SKM-1 treated with dmso at 0.1 percent for 144 hours (cell line): ENCODE results near the gene TRAPPC6A.

ENCODE experiments used
- DNase-seq: peaks from one replicate; lab custom pipeline; 2025; ENCODE audit not compliant: unreplicated experiment; lab: John Stamatoyannopoulos, UW

The TRAPPC6A gene

GRCh38 chr19:45163751-45164460 lies 14.1 kb downstream of the TRAPPC6A start:
- no peak for DNase-seq

GRCh38 chr19:45163156-45163555 lies 14.9 kb downstream of the TRAPPC6A start:
- no peak for DNase-seq

DNA sequence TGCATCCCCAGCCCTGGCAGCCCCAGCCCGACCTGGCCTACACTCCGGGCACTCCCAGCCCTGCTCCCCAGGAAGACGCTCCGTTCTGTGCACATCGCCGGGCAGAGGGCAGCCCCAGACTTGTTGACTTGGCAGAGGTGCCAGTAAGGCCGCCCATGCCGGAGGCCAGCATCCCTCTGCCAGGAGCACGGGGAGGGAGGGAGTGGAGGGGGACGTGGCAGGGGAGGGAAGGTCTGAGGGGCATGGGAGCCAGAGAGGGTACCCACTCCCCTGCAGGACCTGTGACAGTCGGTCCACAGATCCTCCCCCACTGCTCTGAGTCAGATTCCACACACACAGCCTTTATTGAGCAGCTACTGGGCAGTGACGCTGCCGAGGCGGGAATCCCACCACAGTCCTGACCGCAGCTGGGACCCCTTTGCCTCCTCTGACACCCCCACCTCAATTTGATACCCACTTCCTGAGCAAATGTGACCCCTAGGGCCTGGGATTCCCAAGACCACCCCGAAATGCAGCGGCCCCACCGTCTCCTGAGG lies 15.4 kb downstream of the TRAPPC6A start:
- peak; percentile 100 for DNase-seq

DNA sequence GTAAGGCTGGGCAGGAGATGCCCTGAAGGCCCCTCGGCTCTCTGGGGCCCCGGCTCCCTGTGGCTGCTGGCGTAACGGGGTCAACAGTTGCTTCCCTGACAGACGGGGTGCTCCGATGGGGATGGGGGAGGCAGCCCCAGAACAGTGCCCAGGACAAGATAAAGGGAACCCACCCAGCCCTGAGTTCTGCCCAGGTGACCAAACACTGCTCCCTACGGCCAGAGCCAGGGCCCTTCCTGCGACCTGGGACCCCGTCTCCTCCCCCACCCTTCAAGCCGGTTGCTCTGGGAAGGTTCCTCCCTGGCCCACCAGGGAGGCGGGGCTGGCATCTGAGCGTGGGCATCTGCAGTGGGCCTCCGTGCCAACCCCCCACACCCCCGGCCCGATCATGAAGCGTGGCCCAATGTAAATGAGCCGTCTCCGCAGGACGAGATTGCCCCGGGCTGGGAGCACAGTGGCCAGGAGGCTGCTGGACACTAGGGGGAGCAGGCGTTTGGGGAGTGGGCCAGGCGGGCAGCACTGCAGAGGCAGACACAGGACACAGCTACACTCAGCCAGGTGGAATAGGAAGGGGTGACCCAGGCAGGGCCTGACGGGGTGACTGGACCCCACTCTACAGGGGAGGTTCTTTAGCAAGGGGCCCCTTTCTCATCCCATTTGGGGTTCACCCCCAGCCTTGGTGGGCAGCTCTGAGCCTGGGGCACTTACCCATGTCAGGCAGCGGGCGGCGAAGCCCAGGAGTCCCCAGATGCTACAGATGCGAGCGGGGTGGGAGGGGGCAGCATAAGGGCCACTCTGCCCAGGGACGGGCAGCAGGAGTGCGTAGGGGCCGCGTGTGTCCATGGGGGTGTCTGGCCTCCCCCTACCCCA lies 16.1 kb downstream of the TRAPPC6A start:
- no peak for DNase-seq

GRCh38 chr19:45160870-45161737 lies 16.9 kb downstream of the TRAPPC6A start, which contains the start of gene NKPD1:
Gene NKPD1, minus strand, starts transcription at chr19:45160982. Its CDS starts 832 bp downstream, at chr19:45160150.
- no peak for DNase-seq

DNA sequence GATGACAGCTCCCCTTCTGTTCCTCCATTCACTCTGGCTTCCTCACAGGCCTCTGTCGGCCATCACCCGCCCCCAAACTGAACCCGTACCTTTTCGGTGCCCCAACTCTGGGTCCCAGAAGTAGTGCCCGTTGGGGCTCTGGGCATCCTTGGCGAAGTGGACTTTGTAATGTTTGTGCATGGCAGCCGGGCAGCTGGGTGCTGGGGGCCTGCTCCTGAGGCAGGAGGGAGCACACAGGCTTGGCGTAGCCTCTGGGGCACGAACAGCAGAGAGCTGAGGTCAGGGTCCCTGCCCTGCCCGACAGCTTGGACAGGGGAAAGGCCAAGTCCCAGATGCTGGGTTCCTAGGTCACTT lies 18.1 kb downstream of the TRAPPC6A start:
- no peak for DNase-seq

GRCh38 chr19:45159210-45159970 lies 18.6 kb downstream of the TRAPPC6A start:
- no peak for DNase-seq

- no peak for DNase-seq
Observed at GRCh38 chr19:45158503-45159209, 19.4 kb downstream of the TRAPPC6A start.

DNA sequence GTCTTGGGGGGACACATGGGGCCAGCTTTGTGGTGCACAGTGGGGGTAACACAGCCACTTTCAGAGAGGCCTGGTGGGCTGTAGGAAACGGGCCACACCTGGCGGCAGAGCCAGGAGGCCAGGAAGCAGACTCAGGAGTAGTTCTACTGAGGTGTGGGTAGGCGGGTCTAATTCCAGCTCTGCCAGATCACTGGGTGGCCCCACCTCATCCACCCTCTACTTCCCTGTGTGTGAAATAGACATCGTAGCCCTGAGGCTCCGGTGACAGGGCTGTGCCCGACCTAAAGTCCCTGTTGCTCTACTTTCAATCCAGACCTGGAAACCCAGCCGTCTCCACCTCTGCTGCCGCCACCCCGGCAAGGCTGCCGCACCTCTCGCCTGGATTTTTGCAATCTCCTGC lies 21.3 kb downstream of the TRAPPC6A start:
- DNase-seq = no peak

DNA sequence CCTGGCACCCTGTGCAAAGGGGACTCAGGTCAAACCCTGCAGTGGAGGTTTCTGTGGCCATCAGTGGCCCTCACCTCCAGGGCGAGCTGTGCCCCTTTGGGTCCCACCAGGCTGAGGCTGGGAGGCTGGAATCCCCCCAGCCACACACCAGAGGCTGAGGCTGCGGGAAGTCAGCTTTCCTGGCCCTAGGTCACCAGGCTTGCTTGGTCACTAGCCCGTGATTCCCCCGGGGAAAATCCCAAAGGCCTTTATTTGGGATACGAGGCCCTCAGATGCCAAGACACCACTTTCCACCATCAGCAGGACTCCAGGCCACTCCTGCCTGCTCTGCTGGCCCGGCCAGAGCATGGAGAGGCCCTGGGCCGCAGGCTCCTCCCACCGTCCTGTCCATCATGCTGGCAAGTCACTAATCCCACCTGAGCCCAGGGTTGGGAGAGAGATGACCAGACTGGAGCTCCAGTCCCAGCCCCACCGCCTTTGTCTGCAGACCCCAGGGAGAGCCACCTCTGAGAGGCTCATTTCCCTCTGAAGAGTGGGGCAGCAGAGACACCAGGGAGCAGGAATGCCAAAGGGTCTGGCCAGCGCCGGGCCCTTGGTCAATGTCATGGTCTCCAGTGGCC lies 21.9 kb downstream of the TRAPPC6A start:
- no peak for DNase-seq

- DNase-seq = no peak
Observed at GRCh38 chr19:45154064-45154827, 23.8 kb downstream of the TRAPPC6A start.

- no peak for DNase-seq
Observed at GRCh38 chr19:45153339-45154063, 24.5 kb downstream of the TRAPPC6A start.

DNA sequence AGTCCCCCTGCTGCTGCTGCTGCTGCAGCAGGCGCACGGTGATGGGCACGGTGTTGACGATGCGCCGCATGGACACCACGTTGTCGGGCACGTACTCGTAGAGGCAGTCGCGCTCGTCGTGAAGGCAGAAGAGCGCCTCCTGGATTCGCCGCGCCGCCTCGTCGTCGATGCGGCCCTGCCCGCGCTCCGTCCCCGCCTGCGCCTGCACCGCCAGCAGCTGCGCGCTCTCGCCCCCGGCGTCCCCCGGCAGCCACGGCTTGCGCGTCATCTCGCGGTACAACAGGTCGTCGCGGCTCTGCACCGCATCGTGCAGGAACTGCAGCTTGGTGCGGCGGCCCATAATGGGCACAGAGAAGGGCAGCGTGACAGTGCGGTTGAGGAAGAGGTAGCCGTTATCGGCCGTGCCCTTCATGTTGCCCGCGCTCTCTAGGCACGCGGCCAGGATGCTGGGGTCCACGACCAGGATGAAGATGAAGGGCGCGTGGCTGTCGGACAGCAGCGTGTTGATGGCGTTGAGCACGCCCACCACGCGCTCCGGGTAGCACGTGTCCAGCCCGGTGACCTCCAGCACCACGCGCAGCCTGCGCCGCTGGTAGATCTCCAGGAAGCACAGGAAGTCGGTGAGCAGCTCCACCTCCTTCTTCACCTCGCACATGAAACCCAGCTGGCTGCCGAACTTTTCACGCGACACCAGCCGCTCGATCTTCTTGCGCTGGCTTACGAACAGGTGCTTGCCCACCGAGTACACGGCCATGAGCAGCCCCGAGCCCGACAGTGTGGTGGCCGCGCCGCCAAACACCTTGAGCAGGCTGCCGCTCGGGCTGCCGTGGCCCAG lies 25.3 kb downstream of the TRAPPC6A start:
- no peak for DNase-seq

DNA sequence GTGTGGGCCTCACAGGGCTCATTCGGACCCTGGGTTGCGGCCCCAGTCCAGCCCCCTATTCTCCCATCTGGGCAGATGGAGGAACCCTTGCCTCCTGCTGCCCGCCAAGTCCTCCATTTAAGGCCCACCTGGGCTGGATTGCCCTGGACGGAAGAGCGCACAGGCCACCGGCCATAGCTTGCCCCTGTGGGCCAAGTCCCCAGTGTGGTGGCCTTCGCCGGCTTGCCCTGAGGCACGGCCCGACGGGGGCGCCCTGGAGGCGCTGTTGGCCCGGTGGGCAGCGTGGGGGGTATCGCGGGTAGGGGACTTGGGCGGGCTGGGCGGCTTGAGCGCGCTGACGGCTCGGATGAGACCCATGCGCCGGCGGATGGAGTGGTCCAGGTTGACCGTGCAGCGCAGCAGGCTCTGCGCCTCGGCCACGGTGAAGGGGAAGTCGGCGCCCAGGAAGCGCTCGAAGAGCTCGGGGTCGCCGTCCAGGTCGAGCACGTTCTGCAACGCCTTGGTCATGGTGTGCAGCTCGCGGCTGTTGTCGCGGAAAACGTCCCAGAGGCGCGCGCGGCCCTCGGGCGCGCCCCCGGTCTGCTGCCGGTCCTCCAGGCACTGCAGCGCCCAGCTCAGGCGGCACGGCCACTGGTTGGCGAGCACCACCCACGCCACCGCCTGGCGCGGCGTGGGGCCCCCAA lies 26.1 kb downstream of the TRAPPC6A start:
- DNase-seq = no peak

GRCh38 chr19:45151320-45151719 lies 26.7 kb downstream of the TRAPPC6A start:
- DNase-seq = no peak

- DNase-seq = no peak
Observed at GRCh38 chr19:45150751-45151281, 27.2 kb downstream of the TRAPPC6A start.
